ENCODE data around the gene SRCAP.

SRCAP gene

GRCh38 chr16:30760001-30760559 is 61.1 kb downstream of the SRCAP start:
- CTCF ChIA-PET, result interaction anchor here (0.6 kb wide), 1 partner anchor 162 kb away, joined by 3 read pairs; no protein-coding TSS in a partner anchor
- no peak for DNase-seq (ENCODE audit: extremely low spot score)
- TF ChIP-seq ARNT (IDR thresholded peaks at IDR 0.05), result no peak
- TF ChIP-seq SUZ12 (IDR thresholded peaks at IDR 0.05), result no peak
- TF ChIP-seq TARDBP (IDR thresholded peaks at IDR 0.05), result no peak
- POLR2A ChIA-PET, result interaction anchor here (0.6 to 4.1 kb wide), 10 partner anchors 9 to 45 kb away, joined by 3 to 52 read pairs (median 5); partner anchors contain the start of genes PHKG2 and ZNF629

- no peak for DNase-seq (ENCODE audit: extremely low spot score)
- ChIA-PET POLR2A (interaction anchor here (0.7 to 4.1 kb wide), 11 partner anchors 8 to 45 kb away, joined by 3 to 52 read pairs (median 5); partner anchors contain the start of genes PHKG2 and ZNF629), CTCF (no interaction called here)
- TF ChIP-seq ELF4 (IDR thresholded peaks at IDR 0.05) (no peak), FOXM1 (IDR thresholded peaks at IDR 0.05; ENCODE audit: borderline replicate concordance) (no peak), L3MBTL2 (conservative IDR thresholded peaks at IDR 0.05) (no peak), HDGF (IDR thresholded peaks at IDR 0.05; ENCODE audit: borderline replicate concordance) (no peak), PKNOX1 (IDR thresholded peaks at IDR 0.05) (no peak)
Observed at GRCh38 chr16:30760577-30761426, 61.8 kb downstream of the SRCAP start.

GRCh38 chr16:30761427-30761927 is 62.5 kb downstream of the SRCAP start:
- POLR2A ChIA-PET, result interaction anchor here (0.7 to 4.1 kb wide), 5 partner anchors 11 to 44 kb away, joined by 3 to 52 read pairs (median 5); partner anchors contain the start of gene PHKG2
- DNase-seq (ENCODE audit: extremely low spot score), result peak; percentile 64
- CTCF ChIA-PET, result no interaction called here

GRCh38 chr16:30761928-30762902 is 63.2 kb downstream of the SRCAP start, which contains the start of the genes CFAP119 and RNF40:
Gene CFAP119 (minus strand): TSS chr16:30762062. CDS start chr16:30761748, 314 bp downstream.
Gene RNF40 (plus strand): TSS chr16:30762322. CDS start chr16:30762546, 224 bp downstream.
- CTCF ChIA-PET, result interaction anchor here (0.7 kb wide), 1 partner anchor 176 kb away, joined by 3 read pairs; no protein-coding TSS in a partner anchor
- DNase-seq (ENCODE audit: extremely low spot score), result peak; percentile 100
- POLR2A ChIA-PET, result interaction anchor here (0.7 to 5.1 kb wide), 6 partner anchors 11 to 43 kb away, joined by 3 to 52 read pairs (median 5); partner anchors contain the start of gene PHKG2
- TF ChIP-seq ELF4 (IDR thresholded peaks at IDR 0.05) (peak; percentile 35; the same call in 1 of the 2 replicates), FOXA1 (IDR thresholded peaks at IDR 0.05) (no peak), PKNOX1 (IDR thresholded peaks at IDR 0.05) (peak; percentile 87), HDGF (IDR thresholded peaks at IDR 0.05; ENCODE audit: borderline replicate concordance) (peak; percentile 60; the same call in 1 of the 2 replicates)

More at GRCh38 chr16:30761427-30761927, 62.5 kb downstream of the SRCAP start:
- TF ChIP-seq CTBP1 (IDR thresholded peaks at IDR 0.05; ENCODE audit: borderline replicate concordance) (0 out of 2 replicates have a peak, but pooled peaks have one; percentile 29), FOXA1 (IDR thresholded peaks at IDR 0.05) (no peak), ZNF384 (IDR thresholded peaks at IDR 0.05) (no peak), ARNT (IDR thresholded peaks at IDR 0.05) (peak; percentile 64; the same call in 1 of the 2 replicates), ELF4 (IDR thresholded peaks at IDR 0.05) (peak; percentile 21; the same call in 1 of the 2 replicates), LEF1 (IDR thresholded peaks at IDR 0.05; ENCODE audit: borderline replicate concordance) (no peak), L3MBTL2 (conservative IDR thresholded peaks at IDR 0.05) (peak; percentile 73)

GRCh38 chr16:30762991-30763725 is 64.2 kb downstream of the SRCAP start:
- no peak for DNase-seq (ENCODE audit: extremely low spot score)
- POLR2A ChIA-PET, result interaction anchor here (0.7 to 5.1 kb wide), 5 partner anchors 11 to 21 kb away, joined by 3 to 44 read pairs (median 5); partner anchors contain the start of gene PHKG2
- TF ChIP-seq NFRKB (IDR thresholded peaks at IDR 0.05), result no peak
- no peak for TF ChIP-seq HDGF (IDR thresholded peaks at IDR 0.05; ENCODE audit: borderline replicate concordance)
- CTCF ChIA-PET, result interaction anchor here (0.7 kb wide), 1 partner anchor 175 kb away, joined by 3 read pairs; no protein-coding TSS in a partner anchor

GRCh38 chr16:30764086-30764485 is 65.1 kb downstream of the SRCAP start:
- ChIA-PET CTCF (no interaction called here), POLR2A (interaction anchor here (1.8 to 5.1 kb wide), 3 partner anchors 10 to 16 kb away, joined by 5 to 44 read pairs (median 11); partner anchors contain the start of gene PHKG2)
- TF ChIP-seq HDGF (IDR thresholded peaks at IDR 0.05; ENCODE audit: borderline replicate concordance) (no peak), NFRKB (IDR thresholded peaks at IDR 0.05) (no peak), FOXM1 (IDR thresholded peaks at IDR 0.05; ENCODE audit: borderline replicate concordance) (no peak), SP1 (IDR thresholded peaks at IDR 0.05) (no peak), FOXA1 (IDR thresholded peaks at IDR 0.05) (no peak), ELF4 (IDR thresholded peaks at IDR 0.05) (no peak), CTBP1 (IDR thresholded peaks at IDR 0.05; ENCODE audit: borderline replicate concordance) (no peak), PKNOX1 (IDR thresholded peaks at IDR 0.05) (no peak), ZNF384 (IDR thresholded peaks at IDR 0.05) (no peak), ARNT (IDR thresholded peaks at IDR 0.05) (no peak), TARDBP (IDR thresholded peaks at IDR 0.05) (no peak), FOXK2 (IDR thresholded peaks at IDR 0.05) (no peak), L3MBTL2 (conservative IDR thresholded peaks at IDR 0.05) (no peak), BHLHE40 (IDR thresholded peaks at IDR 0.05; ENCODE audit: borderline replicate concordance) (no peak), LEF1 (IDR thresholded peaks at IDR 0.05; ENCODE audit: borderline replicate concordance) (no peak), SUZ12 (IDR thresholded peaks at IDR 0.05) (no peak)
- no peak for DNase-seq (ENCODE audit: extremely low spot score)
